Stimulated activated CD8-positive, alpha-beta memory T cell treated with anti-CD3 and anti-CD28 coated beads, Interleukin-15, amount 100 ng/mL, for 48 hours (primary cell): ENCODE results near the gene IGFBP3.
A peak's percentile ranks its signal among the peaks of the same experiment; 100 is the strongest.

ENCODE experiments used
- DNase-seq, 2 donors: peaks; one replicate each; pipeline ENCODE4 v3.0.0-alpha.2; 2020; ENCODE audit warnings: low read depth in 2 of 2

The IGFBP3 gene

DNA sequence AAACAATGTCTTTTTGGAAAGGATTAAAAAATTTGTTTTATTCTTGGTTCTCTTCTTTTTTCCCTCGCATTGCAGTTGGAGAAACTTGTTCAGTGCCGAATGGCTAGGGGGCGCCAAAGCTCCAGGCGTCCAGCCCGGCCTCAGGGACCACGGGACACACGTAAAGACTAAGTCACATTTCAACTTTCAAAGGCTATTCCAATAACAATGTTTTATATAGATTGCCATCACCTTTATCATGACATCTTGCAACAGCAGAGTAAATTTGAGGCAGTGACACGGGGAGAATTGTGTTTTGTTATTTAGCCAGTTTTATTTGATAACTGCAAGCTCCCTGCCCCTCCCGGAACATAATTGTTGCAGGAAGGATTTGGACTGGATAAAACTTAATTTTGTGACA, 2.2 kb upstream of the IGFBP3 start:
- DNase-seq: peak; percentile 26 to 41

DNA sequence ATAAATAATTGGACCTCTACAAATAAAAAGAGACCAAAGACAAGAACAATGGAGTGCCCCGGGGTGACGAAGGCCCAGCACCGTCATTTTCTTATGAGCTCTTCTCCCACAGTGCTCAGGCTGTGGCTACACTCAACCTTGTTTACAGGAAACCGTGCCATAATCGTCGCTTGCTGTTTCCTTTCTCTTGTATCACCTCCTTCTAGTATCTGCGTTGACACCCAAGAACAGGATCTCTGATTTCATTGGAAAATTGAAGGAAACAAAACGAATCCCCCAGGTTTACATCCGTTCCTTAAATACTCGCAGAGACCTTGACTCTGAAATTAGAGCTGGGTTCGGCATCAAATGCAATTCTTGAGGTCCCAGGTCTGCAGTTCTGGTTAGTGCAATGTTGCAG, 1.7 kb upstream of the IGFBP3 start:
- no peak for DNase-seq

DNA sequence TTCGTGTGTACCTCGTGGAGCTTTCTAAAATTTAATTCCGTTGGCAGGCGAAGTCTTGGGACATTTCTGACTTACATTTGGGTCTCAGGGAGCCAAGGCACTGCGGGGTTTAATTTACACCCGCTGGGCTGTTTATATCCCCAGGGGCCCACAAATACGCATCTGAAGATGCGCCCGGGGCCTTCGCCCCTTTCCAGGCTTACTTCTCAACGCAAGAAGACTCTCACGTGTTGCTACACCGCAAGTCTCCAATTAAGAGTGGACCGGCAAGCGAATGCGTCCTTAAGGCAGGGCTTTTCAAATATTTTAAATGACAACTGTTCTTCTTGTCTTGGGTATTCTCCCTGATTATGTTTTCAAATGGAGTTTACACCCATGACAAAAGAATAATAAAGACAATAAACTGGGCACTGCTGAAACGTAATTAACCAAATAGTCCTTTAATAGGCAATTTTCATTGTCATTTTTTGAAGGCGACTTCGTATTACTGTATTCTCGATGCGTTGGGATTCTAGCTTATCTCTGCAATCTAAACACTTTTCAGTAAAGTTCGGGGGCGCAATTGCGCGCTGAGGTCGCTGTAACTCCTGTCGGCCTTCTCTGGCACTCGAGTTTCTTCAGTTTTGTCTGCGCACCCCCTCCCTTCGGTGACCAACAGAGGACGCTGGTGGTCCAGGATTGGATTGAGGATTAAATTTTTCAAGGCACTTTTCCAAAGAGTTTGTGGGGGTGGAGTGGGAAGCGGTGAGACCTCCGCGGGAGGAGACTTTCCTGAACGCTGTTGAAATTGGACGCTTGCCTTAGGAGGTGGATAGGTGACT, 837 bp upstream of the IGFBP3 start:
- no peak for DNase-seq

DNA sequence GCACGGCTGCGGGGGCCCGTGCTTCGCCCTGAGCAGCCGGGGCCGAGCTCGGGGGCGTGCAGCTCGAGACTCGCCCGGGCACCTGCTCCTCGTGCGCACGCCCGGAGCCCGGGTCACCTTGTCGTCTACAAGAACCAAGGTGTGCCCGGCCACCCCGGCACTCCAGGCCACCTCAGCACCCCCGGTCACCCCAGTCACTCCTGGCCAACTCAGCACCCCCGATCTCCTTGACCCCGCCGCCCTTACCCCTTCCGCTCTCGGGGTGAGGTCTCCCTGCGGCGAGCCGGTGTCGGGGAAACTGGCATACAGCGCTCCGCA, 268 bp upstream of the IGFBP3 start:
- no peak for DNase-seq

DNA sequence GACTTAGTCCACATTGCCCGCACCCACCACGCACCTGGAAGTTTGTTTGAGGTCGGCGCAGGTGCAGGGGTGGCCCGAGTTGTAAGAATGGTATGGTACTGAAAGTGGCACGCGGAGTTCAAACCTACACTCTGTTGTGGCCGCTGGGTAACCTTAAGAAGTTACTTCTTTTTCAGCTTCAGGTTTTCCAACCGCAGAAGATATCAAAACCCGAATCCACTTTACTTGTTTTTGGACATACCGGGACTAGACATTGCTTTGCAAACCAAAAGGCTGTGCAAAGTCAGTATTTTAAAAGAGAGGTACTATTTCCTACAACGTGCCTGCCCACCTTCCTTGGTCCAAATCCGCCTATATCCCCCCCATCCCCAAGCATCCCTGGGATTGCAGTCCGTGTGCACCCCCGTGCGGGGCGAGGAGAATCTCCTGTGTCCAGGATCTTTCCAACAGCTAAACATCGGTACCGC, 1.0 kb downstream of the IGFBP3 start:
- DNase-seq: no peak

DNA sequence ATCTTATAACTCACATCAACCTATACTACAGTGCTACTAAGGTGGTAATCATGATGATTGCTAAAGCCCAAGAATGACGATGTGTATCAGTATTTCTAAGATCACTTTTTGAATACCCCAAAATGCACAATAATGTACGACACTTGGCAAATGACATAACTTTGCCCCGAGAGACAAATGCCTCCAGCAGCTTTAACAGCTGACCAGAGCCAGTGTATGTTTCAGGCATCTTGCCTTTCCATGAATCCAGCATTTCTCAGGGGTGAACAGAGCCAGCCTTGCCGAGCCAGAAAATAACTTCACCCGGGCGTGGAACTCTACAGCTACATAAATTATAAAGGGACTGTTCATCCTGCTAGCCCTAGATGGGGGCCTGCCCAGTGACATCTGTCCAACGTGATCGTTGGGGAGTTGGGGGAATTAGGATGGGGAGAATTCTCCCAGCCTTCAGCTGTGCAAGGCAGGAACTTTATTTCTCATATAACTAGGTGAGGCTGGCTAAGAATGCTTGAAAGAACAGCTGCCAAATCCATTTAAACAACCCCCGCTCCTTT, 1.8 kb downstream of the IGFBP3 start:
- DNase-seq: no peak

DNA sequence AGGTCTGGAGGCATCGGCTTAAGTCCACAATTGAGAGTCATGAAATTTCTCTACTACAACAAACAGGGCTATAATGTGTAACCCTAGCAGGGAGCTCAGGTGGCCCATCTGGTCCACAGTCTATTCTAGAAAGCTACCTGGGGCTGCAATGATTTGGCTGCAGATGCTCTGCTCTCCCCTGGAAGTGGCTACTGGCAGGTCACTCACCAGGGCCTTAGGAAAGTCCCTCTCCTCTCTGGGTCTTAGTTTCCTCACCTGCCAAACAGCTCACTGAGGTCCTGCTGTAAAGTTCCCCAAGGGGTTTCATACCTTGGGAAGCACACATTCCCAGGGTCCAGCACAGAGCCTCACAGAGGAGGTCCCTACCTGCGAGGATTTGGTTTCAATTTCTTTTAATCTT, 2.5 kb downstream of the IGFBP3 start:
- no peak for DNase-seq

DNA sequence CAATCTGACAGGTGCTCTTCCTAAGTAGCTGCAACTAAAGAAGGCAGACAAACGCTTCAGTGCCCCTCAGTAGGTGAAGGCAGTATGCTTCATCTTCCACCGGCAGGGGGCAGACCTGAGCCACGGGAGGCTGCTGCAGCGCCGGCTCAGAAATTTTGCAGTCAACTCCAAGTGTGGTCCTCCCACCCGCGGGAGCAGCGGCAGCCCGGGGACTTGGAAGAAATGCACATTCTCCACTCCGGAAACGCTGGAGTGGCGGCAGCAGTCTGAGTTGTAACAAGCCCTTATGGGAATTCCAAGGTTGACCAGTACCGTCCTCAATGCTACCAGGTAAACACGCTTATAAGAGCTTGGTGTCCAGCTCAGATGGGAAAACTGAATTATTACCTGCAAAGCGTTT, 3.4 kb downstream of the IGFBP3 start:
- peak; percentile 32 to 58 for DNase-seq

DNA sequence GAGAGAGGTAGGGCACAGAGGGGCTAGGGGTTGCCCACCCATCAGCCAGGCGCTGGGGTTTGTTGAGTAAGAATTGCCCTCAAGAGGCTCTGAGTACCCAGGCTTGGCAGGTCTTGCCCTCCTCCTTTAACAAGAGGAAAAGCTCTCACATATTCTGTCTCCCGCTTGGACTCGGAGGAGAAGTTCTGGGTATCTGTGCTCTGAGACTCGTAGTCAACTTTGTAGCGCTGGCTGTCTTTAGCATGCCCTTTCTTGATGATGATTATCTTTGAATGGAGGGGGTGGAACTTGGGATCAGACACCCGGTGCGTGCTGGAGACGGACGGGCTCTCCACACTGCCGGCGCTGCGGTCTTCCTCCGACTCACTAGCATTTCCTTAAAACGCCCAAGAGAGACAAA, 4.0 kb downstream of the IGFBP3 start:
- DNase-seq: no peak

DNA sequence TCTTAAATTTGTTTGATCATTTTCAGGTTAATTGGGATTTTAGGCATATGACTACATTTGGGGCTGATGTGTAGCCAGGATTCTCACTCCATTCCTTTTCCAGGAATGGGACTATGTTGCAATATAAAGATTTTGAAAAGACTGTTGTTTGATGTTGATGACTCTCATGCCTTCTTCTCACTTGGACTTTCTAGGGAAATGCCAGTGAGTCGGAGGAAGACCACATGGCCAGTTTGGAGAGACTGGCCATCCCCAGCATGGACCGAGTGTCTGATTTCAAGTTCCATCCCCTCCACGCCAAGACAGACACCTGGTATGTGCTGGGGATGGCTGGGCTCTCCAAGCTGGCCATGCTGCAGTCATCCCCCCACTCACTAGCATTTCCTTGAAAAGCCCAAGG, 5.5 kb downstream of the IGFBP3 start:
- DNase-seq: no peak

DNA sequence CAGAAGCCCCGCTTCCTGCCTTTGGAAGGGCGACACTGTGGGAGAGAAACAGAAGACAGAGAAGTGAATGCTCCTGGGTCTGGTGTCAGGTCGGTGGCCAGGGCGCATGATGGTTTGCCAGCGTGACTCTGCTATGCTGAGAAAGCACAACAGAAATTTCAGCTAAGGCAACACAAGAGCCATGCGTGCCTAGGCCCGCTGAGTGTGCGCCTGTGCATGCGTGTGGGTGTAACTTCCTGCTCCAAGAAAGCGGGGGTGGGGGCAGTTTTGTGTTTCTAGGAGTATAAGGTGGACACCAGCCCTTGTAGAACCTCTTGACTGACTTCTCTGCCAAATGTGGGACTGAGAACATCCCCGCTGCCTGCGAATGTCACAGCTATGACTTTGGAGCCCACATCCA, 6.2 kb downstream of the IGFBP3 start:
- no peak for DNase-seq

DNA sequence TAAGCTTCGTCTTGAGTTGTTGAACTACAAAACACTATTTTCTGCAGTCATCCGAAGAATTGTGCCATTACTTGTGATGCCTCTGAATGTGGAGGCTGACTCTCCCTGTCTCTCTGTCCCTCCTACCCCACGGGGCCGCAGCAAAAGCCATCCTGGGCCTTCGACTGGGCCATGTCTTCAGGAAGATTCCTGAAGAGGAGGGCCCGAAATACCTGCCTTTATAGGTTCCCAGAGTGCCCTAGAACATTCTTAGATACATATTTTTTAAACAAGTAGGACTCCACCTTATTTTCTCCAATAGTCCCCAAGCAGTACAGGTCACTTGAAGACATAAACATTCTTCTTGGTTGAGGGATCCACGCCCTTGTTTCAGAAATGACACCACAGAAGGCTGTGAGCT, 8.1 kb downstream of the IGFBP3 start:
- DNase-seq: no peak

DNA sequence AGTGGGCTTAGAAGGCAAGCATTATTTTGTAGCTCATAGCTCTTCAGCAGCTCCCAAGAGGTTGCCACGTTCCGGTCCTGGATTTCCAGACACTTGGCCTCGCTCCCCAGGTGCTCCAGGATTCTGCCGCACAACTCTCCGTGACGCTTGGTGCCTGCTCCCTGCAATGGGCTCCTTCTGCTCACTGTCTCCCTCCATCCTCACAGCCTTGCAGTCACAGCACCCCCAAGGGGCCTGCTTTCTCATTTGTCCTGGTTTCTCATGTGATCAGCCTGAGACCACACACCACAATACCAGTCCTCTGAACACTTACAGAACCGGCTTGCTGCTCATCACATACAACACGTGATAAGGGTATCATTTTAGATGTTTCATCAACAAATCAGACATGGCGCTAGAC, 9.8 kb downstream of the IGFBP3 start:
- no peak for DNase-seq

DNA sequence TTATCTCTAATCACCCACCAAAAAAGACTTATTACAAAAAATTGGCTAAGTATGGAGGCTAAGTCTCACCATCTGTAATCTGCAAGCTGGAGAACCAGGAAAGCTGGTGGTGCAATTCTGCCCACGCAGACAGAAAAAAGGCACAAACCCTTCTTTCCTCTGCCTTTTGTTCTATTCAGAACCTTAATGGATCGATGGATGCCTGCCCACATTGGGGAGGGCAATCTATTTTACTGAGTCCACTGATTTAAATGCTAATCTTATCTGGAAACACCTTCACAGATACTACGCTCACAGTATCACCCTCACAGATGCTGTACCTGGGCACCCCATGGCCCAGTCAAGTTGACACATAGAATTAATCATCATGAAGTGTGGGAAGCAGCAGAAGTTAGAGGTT, 10.2 kb downstream of the IGFBP3 start:
- DNase-seq: no peak

DNA sequence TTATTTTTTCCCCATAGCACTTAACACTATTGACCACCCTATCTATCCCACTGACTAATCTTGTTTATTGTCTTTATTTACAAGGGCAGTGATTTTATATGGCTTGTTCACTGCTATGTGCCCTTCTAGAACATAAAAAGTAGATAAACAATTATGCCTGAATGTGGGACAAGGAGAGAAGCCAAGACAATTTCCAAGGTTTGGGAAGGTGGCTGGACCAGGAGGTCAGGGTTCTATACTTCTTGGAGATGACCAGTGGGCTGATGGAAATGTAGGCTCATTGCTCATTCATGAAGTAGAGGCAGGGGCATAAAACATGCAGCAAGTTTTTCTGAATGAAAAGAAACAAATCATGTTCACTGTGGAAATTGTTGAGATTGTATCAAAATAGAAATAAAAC, 11.5 kb downstream of the IGFBP3 start:
- DNase-seq: no peak

DNA sequence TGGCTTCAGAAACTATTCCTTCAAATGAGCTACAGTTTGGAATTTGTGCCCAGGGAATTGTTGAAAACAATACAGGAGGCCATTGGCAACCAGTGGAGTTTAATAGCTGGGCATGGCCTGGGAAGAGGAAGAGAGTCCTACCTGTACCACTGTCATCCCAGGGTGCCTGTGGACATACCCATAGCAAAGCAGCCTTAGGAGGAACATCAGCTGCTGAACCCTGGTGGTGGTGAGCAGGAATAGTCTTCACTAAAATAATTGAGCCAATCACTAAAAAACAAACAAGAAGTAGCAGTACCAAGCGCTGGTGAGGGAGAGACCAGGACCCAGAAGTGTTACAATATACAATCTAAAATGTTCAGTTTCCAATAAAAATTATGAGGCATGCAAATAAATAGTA, 18.3 kb downstream of the IGFBP3 start:
- DNase-seq: no peak

DNA sequence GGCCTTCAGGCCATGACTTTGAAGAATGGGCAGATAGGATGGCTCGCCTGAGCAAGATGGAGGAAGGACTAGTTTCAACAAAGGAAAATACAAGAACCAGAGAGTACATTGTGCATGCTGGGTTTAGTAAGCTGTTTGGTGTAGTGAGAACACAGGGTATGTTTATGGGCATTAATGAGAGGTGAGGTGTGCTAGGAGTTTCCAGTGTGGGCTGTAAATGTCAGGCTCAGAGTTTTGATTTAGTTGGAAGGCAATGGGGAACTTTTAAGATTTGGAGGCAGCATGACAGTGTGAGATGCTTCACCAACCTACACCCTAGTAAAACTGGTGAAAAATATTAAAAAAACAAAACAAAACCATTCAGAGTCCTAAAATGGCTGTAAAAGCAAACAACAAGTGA, 19.5 kb downstream of the IGFBP3 start:
- no peak for DNase-seq

DNA sequence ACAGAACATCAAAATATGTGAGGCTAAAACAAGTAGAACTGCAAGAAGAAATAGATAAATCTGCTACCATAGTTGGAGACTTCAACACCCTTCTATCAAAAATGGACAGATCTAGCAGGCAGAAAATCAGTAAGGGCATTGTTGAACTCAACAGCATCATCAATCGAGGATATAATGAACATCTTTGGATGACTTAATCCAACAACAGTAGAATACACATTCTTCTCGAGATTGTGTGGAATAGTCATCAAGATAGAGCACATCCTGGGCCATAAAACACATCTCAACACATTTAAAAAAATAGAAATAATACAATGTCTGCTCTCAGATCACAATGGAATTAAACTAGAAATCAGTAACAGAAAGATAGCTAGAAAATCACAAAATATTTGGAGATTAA, 22.9 kb downstream of the IGFBP3 start:
- no peak for DNase-seq

DNA sequence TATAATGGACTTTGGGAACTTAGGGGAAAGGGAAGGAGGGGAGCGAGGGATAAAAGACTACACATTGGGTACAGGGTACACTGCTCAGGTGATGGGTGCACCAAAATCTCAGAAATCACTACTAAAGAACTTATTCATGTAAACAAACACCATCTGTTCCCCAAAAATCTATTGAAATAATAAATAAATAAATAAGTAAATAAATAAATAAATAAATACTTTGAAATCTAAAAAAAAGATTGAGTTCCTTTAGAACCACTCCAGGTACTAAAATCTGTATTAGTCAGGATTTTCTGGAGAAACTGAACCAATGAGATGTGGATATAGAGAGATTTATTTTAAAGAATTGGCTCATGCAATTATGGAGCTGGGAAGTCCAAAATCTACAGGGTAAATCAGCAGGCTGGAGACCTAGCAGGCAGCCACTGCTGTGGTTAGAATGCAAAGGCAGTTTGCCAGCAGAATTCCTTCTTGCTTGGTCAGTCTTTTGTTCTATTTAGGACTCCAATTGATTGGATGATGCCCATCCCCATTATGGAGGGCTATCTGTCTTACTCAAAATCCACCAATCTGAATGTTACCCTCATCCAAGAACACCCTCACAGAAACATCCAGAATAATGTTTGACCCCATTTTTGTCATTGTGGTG, 23.9 kb downstream of the IGFBP3 start:
- no peak for DNase-seq

DNA sequence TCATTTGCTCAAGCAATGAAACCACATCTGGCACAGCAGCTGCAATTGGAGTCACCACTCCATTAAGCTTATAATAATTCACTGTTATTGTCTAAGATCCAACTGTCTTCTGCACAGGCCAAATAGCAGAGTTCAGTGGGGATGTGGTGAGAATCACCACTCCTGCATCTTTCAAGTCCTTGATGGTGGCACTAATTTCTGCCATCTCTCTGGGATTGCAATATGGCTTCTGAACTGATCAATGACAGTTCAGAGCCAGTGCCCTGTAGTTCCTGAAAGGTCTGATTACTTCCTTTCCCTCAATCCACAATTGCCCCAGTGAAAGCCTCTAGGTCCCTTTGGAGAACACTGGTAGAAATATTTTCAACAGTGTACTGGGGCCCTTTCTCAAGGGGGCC, 26.4 kb downstream of the IGFBP3 start:
- no peak for DNase-seq

DNA sequence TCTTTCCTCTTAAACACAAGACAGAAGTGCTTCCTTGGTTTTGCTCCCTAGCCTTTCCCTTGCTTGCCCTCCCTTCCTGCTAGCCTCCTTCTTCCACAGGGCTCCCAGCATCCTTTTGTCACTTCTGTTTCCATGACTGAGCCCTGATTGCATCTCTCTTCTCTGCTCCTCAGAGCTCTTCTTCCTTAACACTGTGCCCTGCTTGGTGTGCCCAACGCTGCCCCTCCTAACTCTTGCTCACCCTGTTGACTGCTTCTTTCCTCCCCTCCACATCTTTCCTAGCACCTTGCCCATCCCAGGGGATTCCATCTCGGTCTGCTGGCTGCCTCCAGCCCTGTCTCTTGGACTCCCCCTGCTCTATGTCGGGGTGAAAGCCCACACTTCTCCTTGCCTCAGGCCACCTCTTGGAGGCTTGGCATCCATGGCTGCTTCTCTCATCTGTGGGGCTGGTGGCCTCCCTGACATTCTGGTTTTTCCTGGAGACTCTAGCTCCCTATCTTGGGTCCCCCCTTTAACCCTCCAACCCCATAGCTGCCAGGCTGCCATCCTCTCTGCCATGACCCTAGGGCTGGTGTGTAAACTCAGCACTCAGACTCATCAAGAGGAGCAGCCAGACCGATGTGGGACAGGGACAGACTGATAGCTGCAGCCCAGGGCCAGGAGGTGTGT, 26.9 kb downstream of the IGFBP3 start:
- no peak for DNase-seq

DNA sequence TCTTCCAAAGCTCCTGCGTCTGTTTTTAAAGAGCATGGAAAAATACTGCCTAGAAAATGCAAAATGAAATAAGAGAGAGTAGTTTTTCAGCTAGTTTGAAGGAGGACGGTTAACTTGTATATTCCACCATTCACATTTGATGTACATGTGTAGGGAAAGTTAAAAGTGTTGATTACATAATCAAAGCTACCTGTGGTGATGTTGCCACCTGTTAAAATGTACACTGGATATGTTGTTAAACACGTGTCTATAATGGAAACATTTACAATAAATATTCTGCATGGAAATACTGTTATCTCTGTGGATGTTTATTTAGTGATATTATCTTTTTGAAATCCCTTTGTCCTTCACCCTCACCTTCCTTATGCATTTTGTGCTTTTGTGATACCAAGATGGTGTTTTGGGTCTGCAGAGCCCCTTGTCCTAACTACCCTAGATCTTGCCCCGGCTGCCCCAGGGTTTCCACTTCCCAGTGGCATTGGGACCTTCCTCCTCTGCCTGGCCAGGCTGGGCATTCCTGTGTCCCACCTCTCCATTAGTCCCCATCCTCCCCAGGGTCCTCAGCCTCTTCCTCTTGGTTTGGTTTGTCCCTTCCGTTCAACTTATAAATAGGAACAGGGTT, 27.6 kb downstream of the IGFBP3 start:
- no peak for DNase-seq
